Vagina (tissue), 2 donors: Measurements from ENCODE around the gene CCDC85B. TPM values are rescaled to one million over a fixed set of nuclear protein-coding genes. Genes with fewer than 3 reads are reported as not detected.

Source experiments
- DNase-seq, 2 donors: peaks; one replicate each; pipeline ENCODE4 v3.0.0-alpha.2; 2017; ENCODE audit errors: extremely low spot score in 2 of 2
- H3K27ac ChIP-seq: fragments of 200-600 bp; sonication (generic); one replicate; pipeline ENCODE4 v1.5.1; 2019
- H3K27me3 ChIP-seq: fragments of 200-600 bp; sonication (generic); one replicate; pipeline ENCODE4 v1.5.1; 2019
- H3K36me3 ChIP-seq, 2 donors: fragments of 200-600 bp; sonication (generic); one replicate each; pipeline ENCODE4 v1.5.1; 2017 to 2019
- H3K4me1 ChIP-seq: fragments of 200-600 bp; sonication (generic); one replicate; pipeline ENCODE4 v1.5.1; 2019
- H3K4me3 ChIP-seq, 2 donors: fragments of 200-600 bp; sonication (generic); 1 replicate in 1 of 2; 2 replicates in 1 of 2; pipeline ENCODE4 v1.5.1; 2016 to 2019
- H3K9me3 ChIP-seq: fragments of 200-600 bp; sonication (generic); one replicate; pipeline ENCODE4 v1.5.1; 2019
- POLR2A ChIP-seq, 2 donors: fragments of 450-650 bp; IDR thresholded peaks; one replicate each; pipeline ENCODE4 v1.6.1; 2017; ENCODE audit warnings: antibody characterized with exemption in 2 of 2, mild to moderate bottlenecking in 2 of 2, moderate library complexity in 2 of 2
- POLR2AphosphoS5 ChIP-seq, 2 donors: sonication (generic); formaldehyde crosslinking; IDR thresholded peaks; one replicate each; pipeline ENCODE4 v1.9.0; 2017; ENCODE audit warnings: antibody characterized with exemption in 2 of 2, mild to moderate bottlenecking in 2 of 2, low read depth in 1 of 2; ENCODE audit not compliant: insufficient read depth in 1 of 2
- intact Hi-C: fragments of 100-400 bp; cut with DNase I; formaldehyde crosslinking; loops from one replicate; pipeline ENCODE4 v1.15.1; 2023
- total RNA-seq: library from RNA; depleted of rRNA; stranded (reverse); fragments of >200 nt; gene quantifications from one replicate; pipeline ENCODE4 v1.2.3, GENCODE V29; 2016
- TF ChIP-seq, protein P1 (sequence below), 3 experiments: fragments of 450-650 bp in 2 of 3; fragments of 200-600 bp in 1 of 3; sonication (generic) in 1 of 3; IDR thresholded peaks; one replicate each; pipeline ENCODE4 v1.5.1; 2017 to 2019; ENCODE audit warnings: antibody characterized with exemption in 3 of 3, mild to moderate bottlenecking in 2 of 3, moderate library complexity in 2 of 3

CCDC85B gene
- total RNA-seq, 1 donor from 2014 or later, result 76.4 TPM

DNA sequence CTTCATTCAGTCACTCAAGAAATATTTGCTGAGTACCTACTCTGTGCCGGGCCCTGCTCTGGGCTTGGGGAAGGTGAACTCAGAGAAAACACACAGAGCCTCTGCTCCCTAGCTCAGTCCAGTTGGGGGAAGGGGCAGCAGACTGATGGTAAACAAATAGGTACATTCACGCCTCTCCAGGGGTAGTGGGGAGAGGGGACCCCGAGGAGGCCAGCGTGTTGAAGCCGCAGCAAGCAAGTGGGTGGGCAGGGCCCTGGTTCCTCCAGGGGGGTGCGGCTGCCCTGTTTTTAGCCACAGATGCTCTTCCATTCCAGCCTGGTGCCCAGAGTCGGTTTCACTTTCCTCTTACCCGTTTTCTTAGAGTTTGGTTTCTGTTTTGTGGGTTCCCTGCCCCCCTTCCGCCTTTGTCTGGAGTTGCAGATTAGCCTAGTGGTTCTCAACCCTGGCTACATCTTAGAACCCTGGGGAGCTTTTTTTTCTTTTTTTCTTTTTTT lies 37.5 kb downstream of the CCDC85B start:
- no peak overlapping the region for H3K4me3 ChIP-seq
- H3K36me3 ChIP-seq, result peaks cover 0 to 6% of the 10 kb centered on the region in 2 donors
- no peak for DNase-seq
- no peak overlapping the region for H3K27ac ChIP-seq
- intact Hi-C loops, result no loop called here
- H3K9me3 ChIP-seq, result no peaks in the 10 kb centered on the region
- H3K27me3 ChIP-seq, result no peaks in the 10 kb centered on the region
- TF ChIP-seq POLR2AphosphoS5 (IDR thresholded peaks at IDR 0.05; ENCODE audit: insufficient read depth in 1 of 2, low read depth in 1 of 2) (no peak), POLR2A (IDR thresholded peaks at IDR 0.05) (no peak)
- TF ChIP-seq, protein P1, sequence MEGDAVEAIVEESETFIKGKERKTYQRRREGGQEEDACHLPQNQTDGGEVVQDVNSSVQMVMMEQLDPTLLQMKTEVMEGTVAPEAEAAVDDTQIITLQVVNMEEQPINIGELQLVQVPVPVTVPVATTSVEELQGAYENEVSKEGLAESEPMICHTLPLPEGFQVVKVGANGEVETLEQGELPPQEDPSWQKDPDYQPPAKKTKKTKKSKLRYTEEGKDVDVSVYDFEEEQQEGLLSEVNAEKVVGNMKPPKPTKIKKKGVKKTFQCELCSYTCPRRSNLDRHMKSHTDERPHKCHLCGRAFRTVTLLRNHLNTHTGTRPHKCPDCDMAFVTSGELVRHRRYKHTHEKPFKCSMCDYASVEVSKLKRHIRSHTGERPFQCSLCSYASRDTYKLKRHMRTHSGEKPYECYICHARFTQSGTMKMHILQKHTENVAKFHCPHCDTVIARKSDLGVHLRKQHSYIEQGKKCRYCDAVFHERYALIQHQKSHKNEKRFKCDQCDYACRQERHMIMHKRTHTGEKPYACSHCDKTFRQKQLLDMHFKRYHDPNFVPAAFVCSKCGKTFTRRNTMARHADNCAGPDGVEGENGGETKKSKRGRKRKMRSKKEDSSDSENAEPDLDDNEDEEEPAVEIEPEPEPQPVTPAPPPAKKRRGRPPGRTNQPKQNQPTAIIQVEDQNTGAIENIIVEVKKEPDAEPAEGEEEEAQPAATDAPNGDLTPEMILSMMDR (IDR thresholded peaks at IDR 0.05), result no peak
- no peaks in the 10 kb centered on the region for H3K4me1 ChIP-seq

DNA sequence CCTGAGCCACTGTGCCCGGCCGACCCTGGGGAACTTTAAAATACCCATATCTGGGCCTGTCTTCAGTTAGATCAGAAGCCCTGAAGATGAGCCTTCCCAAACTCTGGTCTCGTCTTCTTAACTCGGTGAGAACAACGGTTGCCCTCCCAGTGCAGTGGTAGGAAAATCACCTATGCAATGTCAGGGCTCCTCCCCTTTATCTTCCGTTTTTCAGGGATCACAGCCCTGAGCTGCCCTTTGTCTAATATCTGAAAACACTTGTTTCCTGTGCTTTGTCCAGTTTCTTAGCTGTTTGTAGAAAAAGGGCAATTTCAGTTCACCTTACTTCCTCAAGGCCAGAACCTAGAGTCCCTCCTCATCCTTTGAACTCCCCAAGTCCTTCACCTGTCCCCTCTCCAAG lies 38.2 kb downstream of the CCDC85B start:
- H3K27ac ChIP-seq, result no peak overlapping the region

DNA sequence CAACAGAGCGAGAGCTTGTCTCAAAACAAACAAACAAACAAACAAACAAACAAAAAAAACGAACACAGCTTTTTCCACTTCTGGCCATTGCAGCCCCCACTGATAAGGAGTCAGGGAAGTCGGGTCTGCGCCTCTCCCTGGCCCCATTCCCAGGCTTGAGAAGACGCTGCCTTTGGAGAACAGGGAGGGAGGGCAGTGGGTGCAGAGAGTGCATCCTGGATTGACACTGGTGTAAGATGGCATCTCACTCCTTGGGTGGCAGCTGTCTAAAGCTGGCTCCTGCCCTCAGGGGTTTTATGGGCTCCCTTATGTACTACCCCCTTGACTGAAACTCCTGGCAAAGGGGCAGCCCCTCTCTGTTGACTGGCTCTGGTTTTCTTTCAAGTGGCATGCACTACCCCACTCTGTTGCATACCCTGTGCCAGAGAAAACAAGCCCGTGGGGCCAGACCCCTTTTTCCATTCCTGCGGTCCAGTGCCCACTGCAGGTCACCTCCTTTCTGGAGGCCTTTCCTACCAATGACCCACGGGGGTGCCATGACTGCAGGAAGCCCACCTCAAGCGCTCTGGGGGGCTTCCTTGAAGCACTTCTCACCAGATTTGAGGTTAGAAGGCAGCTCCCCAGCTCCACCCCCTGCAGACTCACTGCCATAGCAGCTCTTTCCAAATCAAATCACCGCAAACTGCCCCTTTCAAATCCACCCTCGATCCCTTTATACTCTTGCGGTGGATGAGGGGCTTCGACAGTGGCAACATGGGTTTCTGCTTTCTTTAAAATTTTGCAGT lies 41.5 kb downstream of the CCDC85B start:
- intact Hi-C loops, result no loop called here
- Histone ChIP-seq H3K27ac (no peak overlapping the region), H3K9me3 (no peaks in the 10 kb centered on the region), H3K27me3 (no peaks in the 10 kb centered on the region), H3K4me3 (no peak overlapping the region), H3K36me3 (no peaks in the 10 kb centered on the region), H3K4me1 (no peaks in the 10 kb centered on the region)
- TF ChIP-seq, protein P1 (IDR thresholded peaks at IDR 0.05), result no peak
- TF ChIP-seq POLR2A (IDR thresholded peaks at IDR 0.05) (no peak), POLR2AphosphoS5 (IDR thresholded peaks at IDR 0.05; ENCODE audit: insufficient read depth in 1 of 2, low read depth in 1 of 2) (no peak)
- no peak for DNase-seq

More for the DNA sequence above, 38.2 kb downstream of the CCDC85B start:
- Histone ChIP-seq H3K9me3 (no peaks in the 10 kb centered on the region), H3K4me3 (no peak overlapping the region), H3K4me1 (no peaks in the 10 kb centered on the region), H3K36me3 (peaks cover 0 to 2% of the 10 kb centered on the region in 2 donors), H3K27me3 (no peaks in the 10 kb centered on the region)
- no peak for TF ChIP-seq POLR2AphosphoS5 (IDR thresholded peaks at IDR 0.05; ENCODE audit: insufficient read depth in 1 of 2, low read depth in 1 of 2)
- TF ChIP-seq POLR2A (IDR thresholded peaks at IDR 0.05), result no peak
- TF ChIP-seq, protein P1 (IDR thresholded peaks at IDR 0.05), result no peak
- intact Hi-C loops, result no loop called here
- no peak for DNase-seq

DNA sequence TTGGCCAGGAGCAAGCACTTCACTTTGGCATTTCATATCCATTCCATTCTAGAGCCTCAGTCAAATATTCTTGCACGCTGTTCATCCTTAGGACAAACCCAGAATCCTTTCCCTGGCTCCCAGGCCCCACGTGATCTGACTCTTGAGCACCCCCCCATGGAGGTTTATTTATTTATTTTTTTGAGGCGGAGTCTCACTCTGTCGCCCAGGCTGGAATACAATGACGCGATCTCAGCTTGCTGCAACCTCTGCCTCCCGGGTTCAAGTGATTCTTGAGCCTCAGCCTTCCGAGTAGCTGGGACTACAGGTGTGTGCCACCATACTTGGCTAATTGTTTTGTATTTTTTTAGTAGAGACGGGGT lies 42.1 kb downstream of the CCDC85B start:
- no peak for DNase-seq
- intact Hi-C loops, result no loop called here

More for the DNA sequence above, 42.1 kb downstream of the CCDC85B start:
- no peak overlapping the region for H3K4me3 ChIP-seq
- no peaks in the 10 kb centered on the region for H3K36me3 ChIP-seq
- H3K4me1 ChIP-seq, result no peaks in the 10 kb centered on the region
- H3K9me3 ChIP-seq, result no peaks in the 10 kb centered on the region
- H3K27me3 ChIP-seq, result no peaks in the 10 kb centered on the region
- no peak overlapping the region for H3K27ac ChIP-seq
- TF ChIP-seq, protein P1 (IDR thresholded peaks at IDR 0.05), result no peak
- TF ChIP-seq POLR2AphosphoS5 (IDR thresholded peaks at IDR 0.05; ENCODE audit: insufficient read depth in 1 of 2, low read depth in 1 of 2) (no peak), POLR2A (IDR thresholded peaks at IDR 0.05) (no peak)
